DOHH2 (cell line): ENCODE results near the gene NKTR.

Experiments used
- H3F3A ChIP-seq: fragments of 200-600 bp; sonication (generic), shearing (Covaris generic); 2 replicates; pipeline ENCODE4 v1.6.0; 2016; ENCODE audit warnings: antibody characterized with exemption, mild to moderate bottlenecking; ENCODE audit not compliant: control insufficient read depth, insufficient read depth
- H3K27ac ChIP-seq: fragments of 200-600 bp; sonication (generic); 2 replicates; pipeline ENCODE4 v1.5.1; 2014; ENCODE audit warnings: low read depth, mild to moderate bottlenecking, low read length, moderate library complexity
- H3K27me3 ChIP-seq: fragments of 200-600 bp; sonication (generic); 2 replicates; pipeline ENCODE4 v1.6.1; 2014; ENCODE audit warnings: mild to moderate bottlenecking, low read length, mixed read lengths; ENCODE audit not compliant: control insufficient read depth
- H3K36me3 ChIP-seq: fragments of 200-600 bp; sonication (generic); 2 replicates; pipeline ENCODE4 v1.6.1; 2014; ENCODE audit warnings: mild to moderate bottlenecking, low read length, moderate library complexity, mixed read lengths; ENCODE audit not compliant: control insufficient read depth
- H3K4me1 ChIP-seq: fragments of 200-600 bp; sonication (generic); 2 replicates; pipeline ENCODE4 v1.6.1; 2014; ENCODE audit warnings: mild to moderate bottlenecking, low read length, mixed read lengths; ENCODE audit not compliant: control insufficient read depth
- H3K4me2 ChIP-seq: fragments of 200-600 bp; sonication (generic); 2 replicates; pipeline ENCODE4 v1.6.0; 2014; ENCODE audit warnings: mild to moderate bottlenecking, low read length, moderate library complexity
- H3K4me3 ChIP-seq: fragments of 200-600 bp; sonication (generic); 2 replicates; pipeline ENCODE4 v1.5.1; 2014; ENCODE audit warnings: mild to moderate bottlenecking, low read length, mixed read lengths
- H3K79me2 ChIP-seq: fragments of 200-600 bp; sonication (generic); 2 replicates; pipeline ENCODE4 v1.6.1; 2014; ENCODE audit warnings: mild to moderate bottlenecking, low read length, mixed read lengths; ENCODE audit not compliant: control insufficient read depth
- H3K9me2 ChIP-seq: fragments of 200-600 bp; sonication (generic); replicated peaks from 2 replicates; pipeline ENCODE4 v1.6.1; 2014; ENCODE audit warnings: mild to moderate bottlenecking, low read length, mixed read lengths; ENCODE audit not compliant: control insufficient read depth
- H3K9me3 ChIP-seq: fragments of 200-600 bp; sonication (generic); 2 replicates; pipeline ENCODE4 v1.6.1; 2014; ENCODE audit warnings: antibody characterized with exemption, low read length, mixed read lengths; ENCODE audit not compliant: control insufficient read depth, insufficient read depth
- H4K20me1 ChIP-seq: fragments of 200-600 bp; sonication (generic); 2 replicates; pipeline ENCODE4 v1.6.0; 2014; ENCODE audit warnings: low read depth, mild to moderate bottlenecking, antibody characterized with exemption, low read length, moderate library complexity; ENCODE audit not compliant: control insufficient read depth, insufficient read depth
- EZH2phosphoT487 ChIP-seq: fragments of 200-600 bp; sonication (generic); IDR thresholded peaks from 2 replicates; pipeline ENCODE4 v1.6.1; 2017; ENCODE audit warnings: borderline replicate concordance, mild to moderate bottlenecking, antibody characterized with exemption, low read length, moderate library complexity, mixed read lengths
- TF ChIP-seq, protein P1 (sequence below): fragments of 200-600 bp; sonication (generic); IDR thresholded peaks from one replicate; pipeline ENCODE4 v1.5.1; 2014; ENCODE audit warnings: antibody characterized with exemption, mild to moderate bottlenecking, low read depth, low read length; ENCODE audit not compliant: poor library complexity, severe bottlenecking

The NKTR gene

GRCh38 chr3:42612217-42612616 is 11.7 kb downstream of the NKTR start:
- Histone ChIP-seq H3F3A (peaks cover 18% of the 10 kb centered on the region), H3K27ac (peak overlapping the region; percentile 31), H3K9me3 (no peaks in the 10 kb centered on the region), H3K27me3 (no peaks in the 10 kb centered on the region), H3K4me2 (peak overlapping the region; percentile 46), H3K9me2 (no peaks in the 10 kb centered on the region), H3K4me3 (peak overlapping the region; percentile 3; the same call in 1 of the 2 replicates), H4K20me1 (peaks cover 12% of the 10 kb centered on the region), H3K36me3 (peaks cover 72% of the 10 kb centered on the region), H3K4me1 (peaks cover 48% of the 10 kb centered on the region), H3K79me2 (peaks cover 99% of the 10 kb centered on the region)
- no peak for TF ChIP-seq EZH2phosphoT487
- TF ChIP-seq, protein P1, sequence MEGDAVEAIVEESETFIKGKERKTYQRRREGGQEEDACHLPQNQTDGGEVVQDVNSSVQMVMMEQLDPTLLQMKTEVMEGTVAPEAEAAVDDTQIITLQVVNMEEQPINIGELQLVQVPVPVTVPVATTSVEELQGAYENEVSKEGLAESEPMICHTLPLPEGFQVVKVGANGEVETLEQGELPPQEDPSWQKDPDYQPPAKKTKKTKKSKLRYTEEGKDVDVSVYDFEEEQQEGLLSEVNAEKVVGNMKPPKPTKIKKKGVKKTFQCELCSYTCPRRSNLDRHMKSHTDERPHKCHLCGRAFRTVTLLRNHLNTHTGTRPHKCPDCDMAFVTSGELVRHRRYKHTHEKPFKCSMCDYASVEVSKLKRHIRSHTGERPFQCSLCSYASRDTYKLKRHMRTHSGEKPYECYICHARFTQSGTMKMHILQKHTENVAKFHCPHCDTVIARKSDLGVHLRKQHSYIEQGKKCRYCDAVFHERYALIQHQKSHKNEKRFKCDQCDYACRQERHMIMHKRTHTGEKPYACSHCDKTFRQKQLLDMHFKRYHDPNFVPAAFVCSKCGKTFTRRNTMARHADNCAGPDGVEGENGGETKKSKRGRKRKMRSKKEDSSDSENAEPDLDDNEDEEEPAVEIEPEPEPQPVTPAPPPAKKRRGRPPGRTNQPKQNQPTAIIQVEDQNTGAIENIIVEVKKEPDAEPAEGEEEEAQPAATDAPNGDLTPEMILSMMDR: no peak

- peak overlapping the region; percentile 46 for H3K4me2 ChIP-seq
- TF ChIP-seq, protein P1: no peak
- TF ChIP-seq EZH2phosphoT487: no peak
- H3K79me2 ChIP-seq: peaks cover 95% of the 10 kb centered on the region
- H3K4me3 ChIP-seq: no peak overlapping the region
- H3F3A ChIP-seq: peaks cover 18% of the 10 kb centered on the region
- H3K27ac ChIP-seq: peak overlapping the region; percentile 31
- H3K27me3 ChIP-seq: no peaks in the 10 kb centered on the region
- peaks cover 71% of the 10 kb centered on the region for H3K36me3 ChIP-seq
- H3K9me2 ChIP-seq: no peaks in the 10 kb centered on the region
- peaks cover 12% of the 10 kb centered on the region for H4K20me1 ChIP-seq
- H3K9me3 ChIP-seq: no peaks in the 10 kb centered on the region
- peaks cover 45% of the 10 kb centered on the region for H3K4me1 ChIP-seq
Measured at GRCh38 chr3:42612928-42613327, 12.4 kb downstream of the NKTR start.

GRCh38 chr3:42613462-42613861 is 13.0 kb downstream of the NKTR start:
- no peaks in the 10 kb centered on the region for H3K9me3 ChIP-seq
- peak overlapping the region; percentile 31 for H3K4me2 ChIP-seq
- peaks cover 68% of the 10 kb centered on the region for H3K36me3 ChIP-seq
- H3K27me3 ChIP-seq: no peaks in the 10 kb centered on the region
- peaks cover 12% of the 10 kb centered on the region for H4K20me1 ChIP-seq
- peaks cover 18% of the 10 kb centered on the region for H3F3A ChIP-seq
- peak overlapping the region; percentile 26 for H3K27ac ChIP-seq
- H3K4me1 ChIP-seq: peaks cover 45% of the 10 kb centered on the region
- no peak overlapping the region for H3K4me3 ChIP-seq
- peaks cover 90% of the 10 kb centered on the region for H3K79me2 ChIP-seq
- no peaks in the 10 kb centered on the region for H3K9me2 ChIP-seq
- TF ChIP-seq, protein P1: peak; percentile 67
- no peak for TF ChIP-seq EZH2phosphoT487
